Small intestine (tissue), 7 donors: Measurements from ENCODE around the gene DICER1. TPM values are rescaled to one million over a fixed set of nuclear protein-coding genes. Genes with fewer than 3 reads are reported as not detected.

Source experiments
- DNase-seq, 2 donors: peaks; one replicate each; pipeline versions ENCODE4 v3.0.0 to v3.0.0-alpha.2; 2013
- FAIRE-seq: peaks from 2 replicates; lab custom pipeline; 2012; peaks lifted over from hg19 to GRCh38; lab: Jason Lieb, UNC
- H3K27ac ChIP-seq, 3 donors: one replicate each; pipeline ENCODE4 v1.5.1; 2013; ENCODE audit warnings: low read length in 2 of 3, mild to moderate bottlenecking in 2 of 3, control low read depth in 1 of 3, inconsistent platforms in 1 of 3, low read depth in 1 of 3, moderate library complexity in 1 of 3
- H3K27me3 ChIP-seq, 3 donors: one replicate each; pipeline ENCODE4 v1.6.1; 2013; ENCODE audit warnings: low read length in 3 of 3, inconsistent platforms in 1 of 3; ENCODE audit not compliant: control insufficient read depth in 3 of 3, insufficient read depth in 3 of 3
- H3K36me3 ChIP-seq, 3 donors: one replicate each; pipeline ENCODE4 v1.6.1; 2013; ENCODE audit warnings: low read length in 3 of 3, inconsistent platforms in 1 of 3, low read depth in 1 of 3, mild to moderate bottlenecking in 1 of 3, moderate library complexity in 1 of 3; ENCODE audit not compliant: control insufficient read depth in 3 of 3, insufficient read depth in 2 of 3
- H3K4me1 ChIP-seq, 3 donors: one replicate each; pipeline ENCODE4 v1.6.1; 2013; ENCODE audit warnings: low read length in 2 of 3, inconsistent platforms in 1 of 3, low read depth in 1 of 3, mild to moderate bottlenecking in 1 of 3, moderate library complexity in 1 of 3; ENCODE audit not compliant: control insufficient read depth in 3 of 3, insufficient read depth in 2 of 3
- H3K4me3 ChIP-seq, 3 donors: one replicate each; pipeline ENCODE4 v1.5.1; 2013; ENCODE audit warnings: low read length in 3 of 3, control low read depth in 1 of 3, inconsistent platforms in 1 of 3, low read depth in 1 of 3, mild to moderate bottlenecking in 1 of 3, moderate library complexity in 1 of 3
- H3K9me3 ChIP-seq, 2 donors: one replicate each; pipeline ENCODE4 v1.6.1; 2013; ENCODE audit warnings: low read depth in 1 of 2, low read length in 1 of 2; ENCODE audit not compliant: control insufficient read depth in 2 of 2, insufficient read depth in 1 of 2
- WGBS, 3 donors: extraction: QIAGEN DNeasy Blood & Tissue Kit; methylation state at CpG; one replicate each; pipeline ENCODE4 v1.1.7; 2013; 5-methylcytosine and 5-hydroxymethylcytosine counted together
- polyA plus RNA-seq, 4 donors: library from polyadenylated mRNA; stranded (reverse) in 3 of 4; unstranded in 1 of 4; fragments of 200-250 nt in 3 of 4; fragments of 120-200 nt in 1 of 4; gene quantifications; one replicate each; pipeline versions ENCODE4 v1.2.1 to v1.2.3, GENCODE V29; 2013
- donor health status: healthy with polysubstance abuse.
- donor health status: control.
- donor health status: control.
- donor health status: Bipolar disorder and iron deficiency.
- donor health status: healthy.

The DICER1 gene
- polyA plus RNA-seq, 4 donors = 7.3 to 30.7 (median 8.1) TPM

- H3K36me3 ChIP-seq = no peaks in the 10 kb centered on the region
- no peak for FAIRE-seq
- 89 to 99% (median 94%) methylated on average over 3 of the region's 3 CpGs for WGBS, 3 donors
- H3K27ac ChIP-seq = no peak overlapping the region
- no peak for DNase-seq
- H3K27me3 ChIP-seq = no peaks in the 10 kb centered on the region
- H3K4me3 ChIP-seq = no peak overlapping the region
- peaks cover 0 to 12% (median 0%) of the 10 kb centered on the region in 3 donors for H3K4me1 ChIP-seq
- peaks cover 0 to 13% of the 10 kb centered on the region in 2 donors for H3K9me3 ChIP-seq
Measured at GRCh38 chr14:95165517-95165916, 8.2 kb upstream of the DICER1 start.

DNA sequence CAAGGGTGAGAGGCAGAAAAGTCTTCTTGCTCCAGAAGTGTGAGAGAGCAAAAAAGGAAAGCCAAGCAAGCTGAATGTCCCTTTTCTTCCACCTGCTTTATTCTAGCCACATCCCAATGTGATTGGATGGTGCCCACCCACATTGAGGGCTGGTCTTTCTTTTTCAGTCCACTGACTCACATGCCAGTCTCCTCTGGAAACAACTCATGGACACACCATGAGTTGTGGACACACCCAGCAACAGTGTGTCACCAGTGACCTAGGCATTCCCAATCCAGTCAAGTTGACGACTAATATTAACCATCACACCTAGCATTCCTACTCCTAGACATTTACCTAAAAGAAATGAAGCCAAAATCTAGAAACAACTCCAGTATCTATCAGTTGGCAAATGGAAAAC is 7.2 kb upstream of the DICER1 start:
- no peaks in the 10 kb centered on the region for H3K27me3 ChIP-seq
- peaks cover 0 to 12% (median 0%) of the 10 kb centered on the region in 3 donors for H3K4me1 ChIP-seq
- FAIRE-seq = no peak
- H3K9me3 ChIP-seq = peaks cover 0 to 13% of the 10 kb centered on the region in 2 donors
- H3K27ac ChIP-seq = no peak overlapping the region
- DNase-seq = no peak
- 89 to 97% (median 95%) methylated on average over 1 of the region's 1 CpG for WGBS, 3 donors
- no peak overlapping the region for H3K4me3 ChIP-seq
- H3K36me3 ChIP-seq = no peaks in the 10 kb centered on the region

DNA sequence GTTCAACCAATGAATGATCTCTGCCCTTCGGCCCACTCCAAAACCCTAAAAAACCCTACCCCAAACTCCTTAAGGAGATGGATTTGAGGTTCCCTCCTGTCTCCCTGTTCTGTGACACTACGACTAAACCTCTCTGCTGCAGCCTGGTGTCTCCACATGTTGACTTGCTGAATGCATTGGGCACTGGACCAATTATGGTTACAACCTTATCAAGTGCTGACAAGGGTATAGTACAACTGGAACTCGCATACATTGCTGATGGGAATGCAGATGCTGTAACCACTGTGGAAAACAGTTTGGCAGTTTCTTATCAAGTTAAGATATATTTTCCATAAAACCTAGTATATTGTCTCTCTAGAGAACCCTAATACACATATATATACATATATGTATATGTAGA is 6.3 kb upstream of the DICER1 start:
- Histone ChIP-seq H3K27me3 (no peaks in the 10 kb centered on the region), H3K4me3 (no peak overlapping the region), H3K27ac (no peak overlapping the region), H3K9me3 (peaks cover 0 to 13% of the 10 kb centered on the region in 2 donors), H3K4me1 (peaks cover 0 to 12% (median 0%) of the 10 kb centered on the region in 3 donors), H3K36me3 (no peaks in the 10 kb centered on the region)
- 39 to 78% (median 54%) methylated on average over 3 of the region's 3 CpGs for WGBS, 3 donors
- peak in 1 of 2 donors; percentile 81 for DNase-seq
- FAIRE-seq = no peak

DNA sequence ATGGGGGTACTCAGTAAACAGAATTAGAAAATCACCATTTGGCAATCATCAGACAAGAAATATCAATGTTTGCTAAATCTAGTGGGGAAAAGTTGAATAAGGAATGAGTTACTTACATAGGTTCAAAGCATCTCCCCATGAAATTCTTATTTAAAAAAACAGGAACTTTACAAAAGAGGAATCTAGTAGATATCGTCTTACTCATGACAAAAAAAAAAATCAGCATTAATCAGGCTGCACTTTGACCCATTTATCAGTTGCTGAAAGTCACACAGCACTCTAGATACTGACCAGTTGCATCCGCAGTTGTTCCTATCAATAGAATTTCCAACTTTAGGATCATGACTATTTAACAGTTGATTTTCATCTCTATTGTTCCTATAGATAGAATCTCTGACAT is 5.8 kb upstream of the DICER1 start:
- Histone ChIP-seq H3K36me3 (no peaks in the 10 kb centered on the region), H3K27ac (no peak overlapping the region), H3K4me3 (no peak overlapping the region), H3K9me3 (peaks cover 0 to 13% of the 10 kb centered on the region in 2 donors), H3K4me1 (peaks cover 0 to 12% (median 4%) of the 10 kb centered on the region in 3 donors), H3K27me3 (no peaks in the 10 kb centered on the region)
- FAIRE-seq (no peak), DNase-seq (peak in 1 of 2 donors; percentile 38)
- 24 to 60% (median 34%) methylated on average over 2 of the region's 2 CpGs for WGBS, 3 donors

- H3K27ac ChIP-seq = no peak overlapping the region
- no peaks in the 10 kb centered on the region for H3K36me3 ChIP-seq
- no peaks in the 10 kb centered on the region for H3K27me3 ChIP-seq
- DNase-seq (no peak), FAIRE-seq (no peak)
- peaks cover 0 to 13% of the 10 kb centered on the region in 2 donors for H3K9me3 ChIP-seq
- 37 to 66% (median 38%) methylated on average over 2 of the region's 2 CpGs for WGBS, 3 donors
- peaks cover 0 to 12% (median 4%) of the 10 kb centered on the region in 3 donors for H3K4me1 ChIP-seq
- no peak overlapping the region for H3K4me3 ChIP-seq
Measured at GRCh38 chr14:95162641-95163040, 5.3 kb upstream of the DICER1 start.

GRCh38 chr14:95157048-95157326 is 342 bp downstream of the DICER1 start:
- WGBS, 3 donors = 0 to 2% (median 0%) methylated on average over 29 to 50 of the region's 50 CpGs
- Histone ChIP-seq H3K36me3 (no peaks in the 10 kb centered on the region), H3K9me3 (no peaks in the 10 kb centered on the region), H3K4me3 (peak overlapping the region; percentile 84 to 96 (median 87)), H3K27me3 (no peaks in the 10 kb centered on the region), H3K27ac (peak overlapping the region; percentile 68 to 98 (median 92)), H3K4me1 (peaks cover 2 to 15% (median 5%) of the 10 kb centered on the region in 3 donors)
- DNase-seq (no peak), FAIRE-seq (no peak)

DNA sequence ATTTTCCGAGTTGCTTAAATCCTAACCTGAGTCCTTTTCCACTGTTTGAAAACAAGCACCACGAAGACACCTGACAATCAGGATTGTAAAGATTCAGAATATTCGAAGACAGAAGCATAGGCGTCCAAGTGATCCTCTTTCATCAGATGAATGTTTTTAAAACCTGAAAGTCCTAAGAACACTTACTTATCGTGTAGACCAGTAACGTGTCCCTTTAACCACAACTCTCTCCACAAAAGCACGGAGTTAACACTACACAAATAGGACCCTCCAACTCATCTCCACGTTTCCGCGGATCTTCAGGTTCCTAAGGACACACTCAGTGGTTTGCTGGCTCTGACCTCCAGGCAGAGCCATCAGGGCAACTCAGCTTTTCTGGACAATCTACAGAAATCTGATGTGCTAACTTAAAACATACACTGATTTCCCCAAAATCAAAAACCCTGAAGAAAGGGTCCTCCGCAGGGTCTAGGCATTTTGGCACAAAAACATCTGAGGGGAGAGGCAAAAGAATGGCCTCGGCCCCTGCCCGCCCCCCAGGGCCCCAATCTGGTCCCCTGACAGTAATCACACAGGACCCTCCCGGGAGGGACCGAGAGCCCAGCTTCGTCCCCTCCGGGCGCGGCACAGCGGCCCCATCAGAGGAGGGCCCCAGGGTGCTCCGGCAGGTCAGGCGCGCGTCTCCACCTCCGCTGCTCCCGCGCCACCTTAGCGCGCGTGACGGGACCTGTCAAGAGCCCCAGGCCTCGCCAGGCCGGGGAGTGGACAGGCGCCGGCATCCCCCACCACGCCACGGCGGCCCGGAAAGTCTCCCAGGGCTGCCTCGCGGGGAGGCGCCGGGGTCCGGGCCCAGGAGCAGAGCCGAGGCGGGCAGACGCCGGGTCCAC is 925 bp downstream of the DICER1 start:
- Histone ChIP-seq H3K27me3 (no peaks in the 10 kb centered on the region), H3K4me1 (peaks cover 2 to 15% (median 5%) of the 10 kb centered on the region in 3 donors), H3K27ac (peak overlapping the region; percentile 68 to 98 (median 92)), H3K4me3 (peak overlapping the region; percentile 84 to 96 (median 87)), H3K9me3 (no peaks in the 10 kb centered on the region), H3K36me3 (no peaks in the 10 kb centered on the region)
- peak; percentile 51 to 82 for DNase-seq
- WGBS, 3 donors = 0 to 1% (median 1%) methylated on average over 37 to 48 of the region's 48 CpGs
- no peak for FAIRE-seq

DNA sequence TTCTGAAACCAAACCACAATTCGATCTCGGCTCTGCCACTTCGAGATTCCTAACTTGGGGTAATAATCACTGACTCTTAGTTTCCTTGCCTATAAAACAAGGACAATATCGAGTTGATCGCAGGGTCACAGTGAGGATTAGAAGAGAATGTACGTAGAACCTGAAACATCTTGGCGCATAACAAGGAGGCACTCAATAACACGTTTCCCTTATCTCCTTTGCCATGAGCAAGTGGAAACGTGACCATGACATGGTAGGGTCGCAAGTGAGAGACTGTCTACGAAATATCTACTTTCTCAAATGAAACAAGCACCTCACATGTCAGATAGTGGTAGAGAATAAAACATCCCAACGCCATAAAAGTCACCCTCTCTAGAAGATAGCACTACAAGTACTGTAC is 2.3 kb downstream of the DICER1 start:
- Histone ChIP-seq H3K36me3 (no peaks in the 10 kb centered on the region), H3K4me1 (peaks cover 2 to 15% (median 5%) of the 10 kb centered on the region in 3 donors), H3K27ac (no peak overlapping the region), H3K27me3 (no peaks in the 10 kb centered on the region), H3K4me3 (no peak overlapping the region), H3K9me3 (no peaks in the 10 kb centered on the region)
- DNase-seq = peak in 1 of 2 donors; percentile 17
- WGBS, 3 donors = 82 to 88% (median 88%) methylated on average over 12 of the region's 12 CpGs
- FAIRE-seq = no peak
